Measurements from ENCODE around the gene SMYD3.
"Not testable (repeated sequence)": the region's sequence is repeated elsewhere in the genome, so short reads cannot be mapped to it uniquely, and the experiment has no call there.

SMYD3 gene

DNA sequence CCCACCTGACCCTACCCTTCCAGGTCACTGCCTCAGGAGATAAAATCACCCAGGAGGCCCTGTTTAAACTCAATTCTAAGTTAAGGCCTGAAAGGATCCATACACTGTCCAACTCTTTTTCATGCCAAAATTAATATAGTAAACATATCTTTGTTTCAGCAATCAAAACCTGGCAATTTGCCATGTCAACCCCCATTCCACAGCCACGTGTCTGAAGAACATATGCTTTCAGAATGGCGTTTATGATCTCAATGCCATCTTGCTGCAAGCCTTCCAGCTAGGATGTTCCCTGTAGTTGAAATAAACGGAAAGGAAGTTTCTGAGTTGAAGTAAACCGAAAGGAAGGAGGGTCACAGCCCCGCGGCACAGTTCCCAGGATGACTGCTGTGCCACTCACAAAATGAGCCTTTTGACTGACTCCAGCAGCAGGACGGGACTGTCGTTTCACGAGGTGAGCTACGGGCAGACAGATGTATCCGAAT, 472.0 kb downstream of the SMYD3 start:
- TF ChIP-seq, protein P1, sequence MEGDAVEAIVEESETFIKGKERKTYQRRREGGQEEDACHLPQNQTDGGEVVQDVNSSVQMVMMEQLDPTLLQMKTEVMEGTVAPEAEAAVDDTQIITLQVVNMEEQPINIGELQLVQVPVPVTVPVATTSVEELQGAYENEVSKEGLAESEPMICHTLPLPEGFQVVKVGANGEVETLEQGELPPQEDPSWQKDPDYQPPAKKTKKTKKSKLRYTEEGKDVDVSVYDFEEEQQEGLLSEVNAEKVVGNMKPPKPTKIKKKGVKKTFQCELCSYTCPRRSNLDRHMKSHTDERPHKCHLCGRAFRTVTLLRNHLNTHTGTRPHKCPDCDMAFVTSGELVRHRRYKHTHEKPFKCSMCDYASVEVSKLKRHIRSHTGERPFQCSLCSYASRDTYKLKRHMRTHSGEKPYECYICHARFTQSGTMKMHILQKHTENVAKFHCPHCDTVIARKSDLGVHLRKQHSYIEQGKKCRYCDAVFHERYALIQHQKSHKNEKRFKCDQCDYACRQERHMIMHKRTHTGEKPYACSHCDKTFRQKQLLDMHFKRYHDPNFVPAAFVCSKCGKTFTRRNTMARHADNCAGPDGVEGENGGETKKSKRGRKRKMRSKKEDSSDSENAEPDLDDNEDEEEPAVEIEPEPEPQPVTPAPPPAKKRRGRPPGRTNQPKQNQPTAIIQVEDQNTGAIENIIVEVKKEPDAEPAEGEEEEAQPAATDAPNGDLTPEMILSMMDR (IDR thresholded peaks at IDR 0.05; ENCODE audit: low read depth, low read length, missing control alignments) = no peak
- H3K27me3 ChIP-seq (replicated peaks) = no peaks in the 10 kb centered on the region
- peak overlapping the region; percentile 6 for H3K4me3 ChIP-seq (ENCODE audit: low read depth, low read length)
- in situ Hi-C loops (cut with HindIII; ENCODE audit: low pct_ligation_motif_present, low sequenced_read_pairs) = no loop called here
- H3K36me3 ChIP-seq (replicated peaks) = no peaks in the 10 kb centered on the region
- DNase-seq = peak; percentile 4
- H3K27ac ChIP-seq = no peak overlapping the region

DNA sequence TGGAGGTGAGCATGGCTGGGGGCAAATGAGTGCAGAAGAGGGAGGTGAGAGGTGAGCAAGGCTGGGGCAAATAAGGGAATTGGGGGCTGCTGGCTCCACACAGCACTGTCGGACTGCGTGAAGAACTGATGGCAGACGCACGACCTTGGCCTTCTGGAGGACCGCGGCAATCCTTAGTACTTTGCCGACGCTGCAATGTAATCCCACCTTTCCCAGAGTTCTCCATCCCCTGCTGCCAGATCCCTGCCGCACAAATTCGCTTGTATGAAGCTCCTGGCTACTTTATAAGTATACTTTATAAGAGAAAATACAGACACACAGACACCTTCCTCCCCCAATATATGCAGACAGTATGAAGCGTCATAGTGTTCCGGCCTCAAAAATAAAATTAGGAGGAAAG, 472.4 kb downstream of the SMYD3 start:
- TF ChIP-seq, protein P1 (IDR thresholded peaks at IDR 0.05; ENCODE audit: low read depth, low read length, missing control alignments) = no peak
- in situ Hi-C loops (cut with HindIII; ENCODE audit: low pct_ligation_motif_present, low sequenced_read_pairs) = no loop called here
- no peaks in the 10 kb centered on the region for H3K27me3 ChIP-seq (replicated peaks)
- no peaks in the 10 kb centered on the region for H3K36me3 ChIP-seq (replicated peaks)
- H3K27ac ChIP-seq = no peak overlapping the region
- H3K4me3 ChIP-seq (ENCODE audit: low read depth, low read length) = no peak overlapping the region
- DNase-seq = no peak

DNA sequence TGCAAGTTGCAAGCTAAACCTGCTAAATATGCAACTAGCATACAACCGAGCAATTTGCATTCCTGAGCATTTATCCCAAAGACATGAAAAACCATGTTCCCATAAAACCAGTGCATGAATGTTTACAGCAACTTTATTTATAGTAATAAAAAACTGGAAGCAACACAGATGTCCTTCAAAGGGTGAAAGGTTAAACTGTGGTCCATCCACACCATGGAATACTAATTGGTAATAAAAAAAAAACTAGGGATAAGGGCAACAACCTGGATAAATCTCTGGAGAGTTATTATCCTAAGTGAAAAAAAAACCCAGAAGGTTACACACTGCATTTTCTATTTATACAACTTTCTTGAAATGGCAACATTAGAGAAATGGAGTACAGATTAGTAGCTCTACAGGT, 474.1 kb downstream of the SMYD3 start:
- H3K36me3 ChIP-seq (replicated peaks) = no peaks in the 10 kb centered on the region
- DNase-seq = no peak
- no peaks in the 10 kb centered on the region for H3K27me3 ChIP-seq (replicated peaks)
- no peak overlapping the region for H3K4me3 ChIP-seq (ENCODE audit: low read depth, low read length)
- in situ Hi-C loops (cut with HindIII; ENCODE audit: low pct_ligation_motif_present, low sequenced_read_pairs) = no loop called here
- H3K27ac ChIP-seq = no peak overlapping the region
- TF ChIP-seq, protein P1 (IDR thresholded peaks at IDR 0.05; ENCODE audit: low read depth, low read length, missing control alignments) = no peak

DNA sequence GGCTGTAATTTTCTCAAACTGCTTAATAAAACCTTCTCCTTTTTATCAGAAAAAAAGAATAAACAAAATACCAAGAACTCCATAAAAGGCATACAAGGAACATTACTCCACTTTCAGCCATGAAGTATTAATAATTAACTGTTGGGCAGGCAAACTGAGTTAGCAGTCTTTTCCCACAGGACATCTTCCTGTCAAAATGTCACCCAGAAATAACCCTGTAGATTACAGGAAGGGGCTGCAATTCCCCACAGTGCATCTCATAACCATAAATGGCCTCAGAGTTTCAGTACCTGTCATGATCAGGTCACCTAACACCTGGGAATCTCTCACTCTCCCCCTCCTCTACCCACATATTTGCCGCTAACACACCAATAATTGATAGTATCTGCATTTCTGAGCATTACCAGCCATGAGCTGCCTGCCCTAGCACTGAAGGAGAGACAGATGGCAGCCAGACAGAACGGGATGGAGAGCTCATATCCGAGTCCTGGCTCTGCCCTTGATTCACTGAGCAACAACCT, 475.0 kb downstream of the SMYD3 start:
- no peak overlapping the region for H3K4me3 ChIP-seq (ENCODE audit: low read depth, low read length)
- H3K27ac ChIP-seq = no peak overlapping the region
- TF ChIP-seq, protein P1 (IDR thresholded peaks at IDR 0.05; ENCODE audit: low read depth, low read length, missing control alignments) = no peak
- in situ Hi-C loops (cut with HindIII; ENCODE audit: low pct_ligation_motif_present, low sequenced_read_pairs) = no loop called here
- no peaks in the 10 kb centered on the region for H3K36me3 ChIP-seq (replicated peaks)
- H3K27me3 ChIP-seq (replicated peaks) = no peaks in the 10 kb centered on the region
- no peak for DNase-seq

DNA sequence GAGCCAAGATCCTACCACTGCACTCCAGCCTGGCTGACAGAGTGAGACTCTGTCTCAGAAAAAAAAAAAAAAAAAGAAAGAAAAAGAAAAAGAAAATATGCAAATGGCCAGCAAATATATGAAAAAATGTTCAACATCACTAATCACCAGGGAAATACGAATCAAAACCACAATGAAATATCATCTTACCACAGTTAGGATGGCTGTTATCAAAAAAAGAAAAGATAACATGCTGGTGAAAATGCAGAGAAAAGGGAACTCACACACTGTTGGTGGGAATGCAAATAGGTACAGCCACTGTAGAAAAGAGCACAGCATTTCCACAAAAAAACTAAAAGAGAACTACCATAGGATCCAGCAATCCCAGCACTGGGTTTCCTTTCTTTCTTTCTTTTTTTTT, 477.5 kb downstream of the SMYD3 start:
- in situ Hi-C loops (cut with HindIII; ENCODE audit: low pct_ligation_motif_present, low sequenced_read_pairs) = no loop called here
- DNase-seq = no peak
- Histone ChIP-seq H3K36me3 (replicated peaks) (no peaks in the 10 kb centered on the region), H3K27me3 (replicated peaks) (no peaks in the 10 kb centered on the region), H3K4me3 (ENCODE audit: low read depth, low read length) (no peak overlapping the region), H3K27ac (no peak overlapping the region)
- TF ChIP-seq, protein P1 (IDR thresholded peaks at IDR 0.05; ENCODE audit: low read depth, low read length, missing control alignments) = no peak

DNA sequence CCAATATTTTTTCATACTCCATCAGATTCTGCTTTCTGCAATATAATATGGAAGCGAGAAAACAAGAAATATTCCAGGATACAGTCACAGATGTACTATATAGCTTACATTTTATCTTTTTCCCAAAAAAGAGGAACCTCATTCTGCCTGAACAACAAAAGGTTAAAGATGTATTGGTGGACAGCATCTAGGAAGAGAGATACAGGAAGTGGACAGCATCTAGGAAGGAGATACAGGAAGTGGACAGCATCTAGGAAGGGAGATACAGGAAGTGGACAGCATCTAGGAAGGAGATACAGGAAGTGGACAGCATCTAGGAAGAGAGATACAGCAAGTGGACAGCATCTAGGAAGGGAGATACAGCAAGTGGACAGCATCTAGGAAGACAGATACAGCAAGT, 483.0 kb downstream of the SMYD3 start:
- H3K36me3 ChIP-seq (replicated peaks); H3K4me3 ChIP-seq (ENCODE audit: low read depth, low read length); H3K27ac ChIP-seq; H3K27me3 ChIP-seq (replicated peaks); in situ Hi-C loops (cut with HindIII; ENCODE audit: low pct_ligation_motif_present, low sequenced_read_pairs); DNase-seq: not testable (repeated sequence)
